Measurements from ENCODE around the gene CRACDL.

DNA sequence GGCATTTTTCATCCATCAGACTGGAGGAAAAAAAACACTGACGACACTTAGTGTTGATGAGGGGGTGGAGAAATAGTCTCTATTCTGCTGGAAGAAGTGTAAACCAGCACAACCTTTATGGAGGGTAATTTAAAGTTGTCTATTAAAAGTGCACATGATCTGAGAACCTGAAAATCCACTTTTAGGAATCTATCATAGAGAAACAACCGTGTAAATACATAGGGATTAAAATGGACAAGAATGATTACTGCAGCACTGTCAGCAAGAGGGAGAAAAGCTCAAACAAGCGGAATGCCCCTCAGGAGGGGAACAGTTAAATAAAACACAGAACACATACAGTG is 125.5 kb downstream of the CRACDL start:
- TF ChIP-seq RCOR1 (IDR thresholded peaks at IDR 0.05; ENCODE audit: low read length) (no peak), CHD2 (IDR thresholded peaks at IDR 0.05; ENCODE audit: low read length, partially characterized antibody) (no peak), TEAD4 (IDR thresholded peaks at IDR 0.05; ENCODE audit: borderline replicate concordance, insufficient read depth) (no peak)
- TF ChIP-seq, protein P1, sequence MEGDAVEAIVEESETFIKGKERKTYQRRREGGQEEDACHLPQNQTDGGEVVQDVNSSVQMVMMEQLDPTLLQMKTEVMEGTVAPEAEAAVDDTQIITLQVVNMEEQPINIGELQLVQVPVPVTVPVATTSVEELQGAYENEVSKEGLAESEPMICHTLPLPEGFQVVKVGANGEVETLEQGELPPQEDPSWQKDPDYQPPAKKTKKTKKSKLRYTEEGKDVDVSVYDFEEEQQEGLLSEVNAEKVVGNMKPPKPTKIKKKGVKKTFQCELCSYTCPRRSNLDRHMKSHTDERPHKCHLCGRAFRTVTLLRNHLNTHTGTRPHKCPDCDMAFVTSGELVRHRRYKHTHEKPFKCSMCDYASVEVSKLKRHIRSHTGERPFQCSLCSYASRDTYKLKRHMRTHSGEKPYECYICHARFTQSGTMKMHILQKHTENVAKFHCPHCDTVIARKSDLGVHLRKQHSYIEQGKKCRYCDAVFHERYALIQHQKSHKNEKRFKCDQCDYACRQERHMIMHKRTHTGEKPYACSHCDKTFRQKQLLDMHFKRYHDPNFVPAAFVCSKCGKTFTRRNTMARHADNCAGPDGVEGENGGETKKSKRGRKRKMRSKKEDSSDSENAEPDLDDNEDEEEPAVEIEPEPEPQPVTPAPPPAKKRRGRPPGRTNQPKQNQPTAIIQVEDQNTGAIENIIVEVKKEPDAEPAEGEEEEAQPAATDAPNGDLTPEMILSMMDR (IDR thresholded peaks at IDR 0.05) = no peak

All from SK-N-SH (cell line).